OCI-LY1 (cell line): Measurements from ENCODE around the gene CRACDL.

Experiments used
- H2AFZ ChIP-seq: fragments of 200-600 bp; sonication (generic), shearing (Covaris generic); 2 replicates; pipeline ENCODE4 v1.6.0; 2014; ENCODE audit warnings: antibody characterized with exemption, mild to moderate bottlenecking, low read length
- H3F3A ChIP-seq: fragments of 200-600 bp; sonication (generic), shearing (Covaris generic); 2 replicates; pipeline ENCODE4 v1.6.0; 2014; ENCODE audit warnings: mild to moderate bottlenecking, antibody characterized with exemption, low read length, moderate library complexity; ENCODE audit not compliant: insufficient read depth
- H3K27ac ChIP-seq: fragments of 200-600 bp; sonication (generic); 2 replicates; pipeline ENCODE4 v1.5.1; 2014; ENCODE audit warnings: low read length, mixed run types, mild to moderate bottlenecking, low read depth; ENCODE audit not compliant: poor library complexity, severe bottlenecking
- H3K27me3 ChIP-seq: fragments of 200-600 bp; sonication (generic); 2 replicates; pipeline ENCODE4 v1.6.0; 2014; ENCODE audit warnings: antibody characterized with exemption, mild to moderate bottlenecking, low read length, moderate library complexity; ENCODE audit not compliant: insufficient read depth
- H3K36me3 ChIP-seq: fragments of 200-600 bp; sonication (generic); 2 replicates; pipeline ENCODE4 v1.6.1; 2014; ENCODE audit warnings: mild to moderate bottlenecking, antibody characterized with exemption, low read length, moderate library complexity, mixed read lengths; ENCODE audit not compliant: insufficient read depth
- H3K4me1 ChIP-seq: fragments of 200-600 bp; sonication (generic); 2 replicates; pipeline ENCODE4 v1.5.1; 2014; ENCODE audit warnings: mild to moderate bottlenecking, low read length, moderate library complexity; ENCODE audit not compliant: insufficient read depth, severe bottlenecking
- H3K4me2 ChIP-seq: fragments of 200-600 bp; sonication (generic), shearing (Covaris generic); 2 replicates; pipeline ENCODE4 v1.6.1; 2014; ENCODE audit warnings: low read length
- H3K4me3 ChIP-seq: fragments of 200-600 bp; sonication (generic); 2 replicates; pipeline ENCODE4 v1.5.1; 2014; ENCODE audit warnings: low read length, low read depth, mild to moderate bottlenecking, mixed read lengths; ENCODE audit not compliant: poor library complexity, severe bottlenecking
- H3K79me2 ChIP-seq: fragments of 200-600 bp; shearing (Covaris generic); 2 replicates; pipeline ENCODE4 v1.6.1; 2016; ENCODE audit warnings: mixed run types, low read length, mixed read lengths; ENCODE audit not compliant: insufficient read depth
- H3K9ac ChIP-seq: fragments of 200-600 bp; sonication (generic), shearing (Covaris generic); 2 replicates; pipeline ENCODE4 v1.6.1; 2014; ENCODE audit warnings: mild to moderate bottlenecking, low read length, mixed read lengths
- H3K9me2 ChIP-seq: fragments of 200-600 bp; sonication (generic), shearing (Covaris generic); 2 replicates; pipeline ENCODE4 v1.6.1; 2014; ENCODE audit warnings: low read depth, mild to moderate bottlenecking, low read length, mixed read lengths
- H3K9me3 ChIP-seq: fragments of 200-600 bp; shearing (Covaris generic); 2 replicates; pipeline ENCODE4 v1.6.1; 2014; ENCODE audit warnings: low read length, mixed read lengths
- H4K20me1 ChIP-seq: fragments of 200-600 bp; sonication (generic), shearing (Covaris generic); 2 replicates; pipeline ENCODE4 v1.6.0; 2016; ENCODE audit warnings: mild to moderate bottlenecking, low read length; ENCODE audit not compliant: insufficient read depth
- CTCF ChIP-seq: fragments of 200-600 bp; sonication (generic), shearing (Covaris generic); IDR thresholded peaks from 2 replicates; pipeline ENCODE4 v1.5.1; 2017; ENCODE audit warnings: mild to moderate bottlenecking, antibody characterized with exemption, low read length, moderate library complexity, mixed read lengths
- EZH2 ChIP-seq: fragments of 200-600 bp; sonication (generic), shearing (Covaris generic); IDR thresholded peaks from 2 replicates; pipeline ENCODE4 v1.8.0; 2017; ENCODE audit warnings: borderline replicate concordance, mixed run types, mild to moderate bottlenecking, antibody characterized with exemption, low read length, moderate library complexity, mixed read lengths

The CRACDL gene

GRCh38 chr2:98800330-98801064 lies 135.5 kb downstream of the CRACDL start:
- TF ChIP-seq EZH2 (no peak), CTCF (no peak)
- H2AFZ ChIP-seq, result no peak overlapping the region
- H3F3A ChIP-seq, result no peaks in the 10 kb centered on the region
- H3K4me3 ChIP-seq, result no peak overlapping the region
- no peak overlapping the region for H3K9ac ChIP-seq
- no peak overlapping the region for H3K4me2 ChIP-seq
- H3K27ac ChIP-seq, result no peak overlapping the region
- H3K36me3 ChIP-seq, result no peaks in the 10 kb centered on the region
- no peaks in the 10 kb centered on the region for H4K20me1 ChIP-seq
- no peaks in the 10 kb centered on the region for H3K9me3 ChIP-seq
- H3K79me2 ChIP-seq, result no peaks in the 10 kb centered on the region
- H3K9me2 ChIP-seq, result no peaks in the 10 kb centered on the region
- no peaks in the 10 kb centered on the region for H3K4me1 ChIP-seq
- H3K27me3 ChIP-seq, result no peaks in the 10 kb centered on the region

GRCh38 chr2:98799375-98800329 lies 136.4 kb downstream of the CRACDL start:
- H3K79me2 ChIP-seq, result no peaks in the 10 kb centered on the region
- no peaks in the 10 kb centered on the region for H3F3A ChIP-seq
- no peaks in the 10 kb centered on the region for H3K9me2 ChIP-seq
- no peaks in the 10 kb centered on the region for H3K36me3 ChIP-seq
- no peaks in the 10 kb centered on the region for H3K9me3 ChIP-seq
- no peak overlapping the region for H3K4me2 ChIP-seq
- no peak overlapping the region for H2AFZ ChIP-seq
- H3K9ac ChIP-seq, result no peak overlapping the region
- no peak overlapping the region for H3K4me3 ChIP-seq
- H4K20me1 ChIP-seq, result no peaks in the 10 kb centered on the region
- H3K27me3 ChIP-seq, result no peaks in the 10 kb centered on the region
- TF ChIP-seq CTCF (no peak), EZH2 (no peak)
- no peaks in the 10 kb centered on the region for H3K4me1 ChIP-seq
- H3K27ac ChIP-seq, result no peak overlapping the region

- Histone ChIP-seq H3K9me3 (no peaks in the 10 kb centered on the region), H3K9me2 (no peaks in the 10 kb centered on the region), H3K9ac (no peak overlapping the region), H3K4me2 (no peak overlapping the region), H3K27me3 (no peaks in the 10 kb centered on the region), H3K4me1 (no peaks in the 10 kb centered on the region), H2AFZ (no peak overlapping the region), H3K27ac (no peak overlapping the region), H3K4me3 (no peak overlapping the region), H3K36me3 (no peaks in the 10 kb centered on the region), H3K79me2 (no peaks in the 10 kb centered on the region), H3F3A (no peaks in the 10 kb centered on the region), H4K20me1 (no peaks in the 10 kb centered on the region)
- TF ChIP-seq CTCF (no peak), EZH2 (no peak)
Observed at GRCh38 chr2:98796775-98797544, 139.1 kb downstream of the CRACDL start.
